ENCODE results near the gene FKBP4.
A peak's percentile ranks its signal among the peaks of the same experiment; 100 is the strongest.

The FKBP4 gene

GRCh38 chr12:2783936-2784600 is 10.7 kb upstream of the FKBP4 start:
- H3K27me3 ChIP-seq (ENCODE audit: control insufficient read depth, insufficient read depth, low read length), result peaks cover 25% of the 10 kb centered on the region
- H3K9ac ChIP-seq (ENCODE audit: low read length), result no peak overlapping the region
- H3K4me3 ChIP-seq (ENCODE audit: low read length), result no peak overlapping the region
- H3K36me3 ChIP-seq (ENCODE audit: control insufficient read depth, low read depth, low read length), result no peaks in the 10 kb centered on the region
- peaks cover 9% of the 10 kb centered on the region for H3K4me1 ChIP-seq (ENCODE audit: control insufficient read depth, low read depth, low read length)
- H3K9me3 ChIP-seq (ENCODE audit: control insufficient read depth, low read depth, low read length), result no peaks in the 10 kb centered on the region
- H3K27ac ChIP-seq (ENCODE audit: low read length), result no peak overlapping the region

GRCh38 chr12:2785017-2785416 is 9.8 kb upstream of the FKBP4 start:
- no peak overlapping the region for H3K4me3 ChIP-seq (ENCODE audit: low read length)
- H3K4me1 ChIP-seq (ENCODE audit: control insufficient read depth, low read depth, low read length), result peaks cover 4% of the 10 kb centered on the region
- no peaks in the 10 kb centered on the region for H3K36me3 ChIP-seq (ENCODE audit: control insufficient read depth, low read depth, low read length)
- no peak overlapping the region for H3K9ac ChIP-seq (ENCODE audit: low read length)
- H3K27me3 ChIP-seq (ENCODE audit: control insufficient read depth, insufficient read depth, low read length), result peaks cover 25% of the 10 kb centered on the region
- no peak overlapping the region for H3K27ac ChIP-seq (ENCODE audit: low read length)
- no peaks in the 10 kb centered on the region for H3K9me3 ChIP-seq (ENCODE audit: control insufficient read depth, low read depth, low read length)

- Histone ChIP-seq H3K9ac (ENCODE audit: low read length) (no peak overlapping the region), H3K27ac (ENCODE audit: low read length) (no peak overlapping the region), H3K4me1 (ENCODE audit: control insufficient read depth, low read depth, low read length) (no peaks in the 10 kb centered on the region), H3K36me3 (ENCODE audit: control insufficient read depth, low read depth, low read length) (no peaks in the 10 kb centered on the region), H3K4me3 (ENCODE audit: low read length) (no peak overlapping the region), H3K27me3 (ENCODE audit: control insufficient read depth, insufficient read depth, low read length) (peaks cover 18% of the 10 kb centered on the region), H3K9me3 (ENCODE audit: control insufficient read depth, low read depth, low read length) (no peaks in the 10 kb centered on the region)
Measured at GRCh38 chr12:2791089-2791488, 3.7 kb upstream of the FKBP4 start.

GRCh38 chr12:2792671-2793500 is 1.9 kb upstream of the FKBP4 start:
- H3K9me3 ChIP-seq (ENCODE audit: control insufficient read depth, low read depth, low read length), result no peaks in the 10 kb centered on the region
- H3K27me3 ChIP-seq (ENCODE audit: control insufficient read depth, insufficient read depth, low read length), result peaks cover 18% of the 10 kb centered on the region
- H3K27ac ChIP-seq (ENCODE audit: low read length), result no peak overlapping the region
- H3K36me3 ChIP-seq (ENCODE audit: control insufficient read depth, low read depth, low read length), result peaks cover 6% of the 10 kb centered on the region
- no peak overlapping the region for H3K4me3 ChIP-seq (ENCODE audit: low read length)
- H3K9ac ChIP-seq (ENCODE audit: low read length), result no peak overlapping the region
- peaks cover 3% of the 10 kb centered on the region for H3K4me1 ChIP-seq (ENCODE audit: control insufficient read depth, low read depth, low read length)

- peaks cover 18% of the 10 kb centered on the region for H3K27me3 ChIP-seq (ENCODE audit: control insufficient read depth, insufficient read depth, low read length)
- H3K27ac ChIP-seq (ENCODE audit: low read length), result no peak overlapping the region
- H3K9ac ChIP-seq (ENCODE audit: low read length), result no peak overlapping the region
- no peaks in the 10 kb centered on the region for H3K9me3 ChIP-seq (ENCODE audit: control insufficient read depth, low read depth, low read length)
- H3K4me1 ChIP-seq (ENCODE audit: control insufficient read depth, low read depth, low read length), result peaks cover 3% of the 10 kb centered on the region
- peaks cover 12% of the 10 kb centered on the region for H3K36me3 ChIP-seq (ENCODE audit: control insufficient read depth, low read depth, low read length)
- H3K4me3 ChIP-seq (ENCODE audit: low read length), result peak overlapping the region; percentile 70
Measured at GRCh38 chr12:2793561-2793960, 1.2 kb upstream of the FKBP4 start.

- Histone ChIP-seq H3K27ac (ENCODE audit: low read length) (no peak overlapping the region), H3K27me3 (ENCODE audit: control insufficient read depth, insufficient read depth, low read length) (peaks cover 18% of the 10 kb centered on the region), H3K36me3 (ENCODE audit: control insufficient read depth, low read depth, low read length) (peaks cover 19% of the 10 kb centered on the region), H3K4me1 (ENCODE audit: control insufficient read depth, low read depth, low read length) (peaks cover 3% of the 10 kb centered on the region), H3K4me3 (ENCODE audit: low read length) (peak overlapping the region; percentile 70), H3K9ac (ENCODE audit: low read length) (peak overlapping the region; percentile 52), H3K9me3 (ENCODE audit: control insufficient read depth, low read depth, low read length) (no peaks in the 10 kb centered on the region)
Measured at GRCh38 chr12:2794191-2794735, 507 bp upstream of the FKBP4 start.

GRCh38 chr12:2795291-2796186 is 769 bp downstream of the FKBP4 start:
- H3K27ac ChIP-seq (ENCODE audit: low read length), result no peak overlapping the region

GRCh38 chr12:2796187-2796666 is 1.5 kb downstream of the FKBP4 start:
- peaks cover 18% of the 10 kb centered on the region for H3K27me3 ChIP-seq (ENCODE audit: control insufficient read depth, insufficient read depth, low read length)
- H3K4me1 ChIP-seq (ENCODE audit: control insufficient read depth, low read depth, low read length), result peaks cover 3% of the 10 kb centered on the region
- H3K36me3 ChIP-seq (ENCODE audit: control insufficient read depth, low read depth, low read length), result peaks cover 38% of the 10 kb centered on the region
- H3K9ac ChIP-seq (ENCODE audit: low read length), result peak overlapping the region; percentile 24
- H3K9me3 ChIP-seq (ENCODE audit: control insufficient read depth, low read depth, low read length), result no peaks in the 10 kb centered on the region
- H3K4me3 ChIP-seq (ENCODE audit: low read length), result peak overlapping the region; percentile 81
- H3K27ac ChIP-seq (ENCODE audit: low read length), result no peak overlapping the region

More at GRCh38 chr12:2795291-2796186, 769 bp downstream of the FKBP4 start:
- Histone ChIP-seq H3K9ac (ENCODE audit: low read length) (peak overlapping the region; percentile 24), H3K27me3 (ENCODE audit: control insufficient read depth, insufficient read depth, low read length) (peaks cover 18% of the 10 kb centered on the region), H3K9me3 (ENCODE audit: control insufficient read depth, low read depth, low read length) (no peaks in the 10 kb centered on the region), H3K36me3 (ENCODE audit: control insufficient read depth, low read depth, low read length) (peaks cover 31% of the 10 kb centered on the region), H3K4me1 (ENCODE audit: control insufficient read depth, low read depth, low read length) (peaks cover 3% of the 10 kb centered on the region), H3K4me3 (ENCODE audit: low read length) (peak overlapping the region; percentile 81)

GRCh38 chr12:2797721-2798418 is 3.1 kb downstream of the FKBP4 start:
- Histone ChIP-seq H3K4me1 (ENCODE audit: control insufficient read depth, low read depth, low read length) (peaks cover 3% of the 10 kb centered on the region), H3K9ac (ENCODE audit: low read length) (no peak overlapping the region), H3K36me3 (ENCODE audit: control insufficient read depth, low read depth, low read length) (peaks cover 54% of the 10 kb centered on the region), H3K9me3 (ENCODE audit: control insufficient read depth, low read depth, low read length) (no peaks in the 10 kb centered on the region), H3K27ac (ENCODE audit: low read length) (no peak overlapping the region), H3K27me3 (ENCODE audit: control insufficient read depth, insufficient read depth, low read length) (peaks cover 14% of the 10 kb centered on the region), H3K4me3 (ENCODE audit: low read length) (no peak overlapping the region)

- H3K36me3 ChIP-seq (ENCODE audit: control insufficient read depth, low read depth, low read length), result peaks cover 77% of the 10 kb centered on the region
- H3K9ac ChIP-seq (ENCODE audit: low read length), result no peak overlapping the region
- no peaks in the 10 kb centered on the region for H3K9me3 ChIP-seq (ENCODE audit: control insufficient read depth, low read depth, low read length)
- no peaks in the 10 kb centered on the region for H3K27me3 ChIP-seq (ENCODE audit: control insufficient read depth, insufficient read depth, low read length)
- no peak overlapping the region for H3K4me3 ChIP-seq (ENCODE audit: low read length)
- H3K4me1 ChIP-seq (ENCODE audit: control insufficient read depth, low read depth, low read length), result peaks cover 3% of the 10 kb centered on the region
- no peak overlapping the region for H3K27ac ChIP-seq (ENCODE audit: low read length)
Measured at GRCh38 chr12:2800046-2800570, 5.3 kb downstream of the FKBP4 start.
